ENCODE measurements around the gene EPM2A. TPM values are rescaled to one million over a fixed set of nuclear protein-coding genes. Genes with fewer than 3 reads are reported as not detected.

The EPM2A gene
- total and polyA plus RNA-seq, 2 of the 4 experiments (the other 2 are of a cell fraction) = 2.1 to 4.5 TPM

GRCh38 chr6:145603991-145604390 lies 131.3 kb downstream of the EPM2A start:
- ATAC-seq (ENCODE audit: low read depth) = no peak
- Histone ChIP-seq H3K4me3 (ENCODE audit: insufficient read depth, low read depth, low read length) (no peak overlapping the region), H3K27me3 (ENCODE audit: control insufficient read depth, insufficient read depth, low read length) (no peaks in the 10 kb centered on the region), H3K9me1 (ENCODE audit: insufficient read depth, low read length) (no peaks in the 10 kb centered on the region), H3K9me3 (ENCODE audit: control insufficient read depth, insufficient read depth, low read length) (no peaks in the 10 kb centered on the region), H3K23ac (ENCODE audit: low read depth, low read length) (no peak overlapping the region), H2BK5ac (ENCODE audit: low read depth, low read length, poor library complexity, severe bottlenecking) (no peak overlapping the region), H3K36me3 (ENCODE audit: control insufficient read depth, insufficient read depth, low read length) (no peaks in the 10 kb centered on the region), H3K4ac (ENCODE audit: low read depth, low read length) (no peak overlapping the region), H4K8ac (ENCODE audit: low read depth in 2 of 2, low read length in 2 of 2) (no peak overlapping the region), H4K5ac (ENCODE audit: low read depth, low read length) (no peak overlapping the region), H3K56ac (ENCODE audit: extremely low read depth, insufficient read depth, low read length) (no peak overlapping the region), H3K4me2 (ENCODE audit: low read depth, low read length) (no peak overlapping the region), H3K79me1 (ENCODE audit: low read depth in 1 of 2, low read length in 2 of 2) (no peaks in the 10 kb centered on the region), H2BK120ac (ENCODE audit: low read depth, low read length) (no peak overlapping the region), H2AFZ (replicated peaks; ENCODE audit: low read length, poor library complexity) (no peak overlapping the region), H3K18ac (ENCODE audit: low read depth, low read length) (no peak overlapping the region), H3K4me1 (ENCODE audit: control insufficient read depth, insufficient read depth, low read length) (no peaks in the 10 kb centered on the region), H2BK15ac (ENCODE audit: low read depth, low read length) (no peak overlapping the region), H2AK5ac (ENCODE audit: low read depth, low read length) (no peak overlapping the region), H4K20me1 (ENCODE audit: insufficient read depth, low read length) (no peaks in the 10 kb centered on the region), H4K91ac (ENCODE audit: insufficient read depth, low read depth, low read length) (no peak overlapping the region), H2AK9ac (replicated peaks; ENCODE audit: low read depth, low read length, poor library complexity) (no peak overlapping the region), H3K14ac (replicated peaks; ENCODE audit: low read depth, low read length) (no peak overlapping the region), H3K27ac (ENCODE audit: insufficient read depth, low read length) (no peak overlapping the region), H3K9ac (ENCODE audit: low read depth, low read length) (no peak overlapping the region), H2BK20ac (ENCODE audit: low read depth, low read length) (no peak overlapping the region)
- DNase-seq = no peak
- POLR2A ChIA-PET (ENCODE audit: unreplicated experiment) = no interaction called here
- intact Hi-C loops (cut with micrococcal nuclease) (no loop called here), in situ Hi-C loops (cut with MboI; ENCODE audit: low sequenced_read_pairs) (no loop called here), dilution Hi-C loops (cut with HindIII; ENCODE audit: low sequenced_read_pairs, unreplicated experiment) (no loop called here)
- CTCF ChIA-PET = no interaction called here
- WGBS, 2 experiments (ENCODE audit: extremely low coverage in 2 of 2, insufficient read length in 1 of 2) = no CpG with 5 or more reads among the region's 1 CpG
- BruUV-seq (replicated peaks) = no TSS peak
- TF ChIP-seq NFE2L2 (IDR thresholded peaks at IDR 0.05; ENCODE audit: low read depth, low read length) (no peak), POLR2A (IDR thresholded peaks at IDR 0.05; ENCODE audit: low read depth, low read length) (no peak), RAD21 (IDR thresholded peaks at IDR 0.05; ENCODE audit: low read length) (no peak), RCOR1 (IDR thresholded peaks at IDR 0.05; ENCODE audit: insufficient replicate concordance, low read length) (no peak), CHD1 (IDR thresholded peaks at IDR 0.05; ENCODE audit: low read depth, low read length) (no peak), RFX5 (IDR thresholded peaks at IDR 0.05; ENCODE audit: low read depth, low read length) (no peak), BHLHE40 (IDR thresholded peaks at IDR 0.05; ENCODE audit: low read depth, low read length) (no peak), CEBPB (IDR thresholded peaks at IDR 0.05; ENCODE audit: low read depth, low read length) (no peak), MAFK (IDR thresholded peaks at IDR 0.05; ENCODE audit: low read depth, low read length) (no peak), MAZ (IDR thresholded peaks at IDR 0.05; ENCODE audit: borderline replicate concordance, low read depth, low read length) (no peak), MXI1 (IDR thresholded peaks at IDR 0.05; ENCODE audit: borderline replicate concordance, low read depth, low read length) (no peak), SMC3 (IDR thresholded peaks at IDR 0.05; ENCODE audit: low read depth, low read length) (no peak), FOS (IDR thresholded peaks at IDR 0.05; ENCODE audit: low read depth, low read length) (no peak), ELK1 (IDR thresholded peaks at IDR 0.05; ENCODE audit: borderline replicate concordance, low read depth, low read length) (no peak)
- TF ChIP-seq, protein P1, sequence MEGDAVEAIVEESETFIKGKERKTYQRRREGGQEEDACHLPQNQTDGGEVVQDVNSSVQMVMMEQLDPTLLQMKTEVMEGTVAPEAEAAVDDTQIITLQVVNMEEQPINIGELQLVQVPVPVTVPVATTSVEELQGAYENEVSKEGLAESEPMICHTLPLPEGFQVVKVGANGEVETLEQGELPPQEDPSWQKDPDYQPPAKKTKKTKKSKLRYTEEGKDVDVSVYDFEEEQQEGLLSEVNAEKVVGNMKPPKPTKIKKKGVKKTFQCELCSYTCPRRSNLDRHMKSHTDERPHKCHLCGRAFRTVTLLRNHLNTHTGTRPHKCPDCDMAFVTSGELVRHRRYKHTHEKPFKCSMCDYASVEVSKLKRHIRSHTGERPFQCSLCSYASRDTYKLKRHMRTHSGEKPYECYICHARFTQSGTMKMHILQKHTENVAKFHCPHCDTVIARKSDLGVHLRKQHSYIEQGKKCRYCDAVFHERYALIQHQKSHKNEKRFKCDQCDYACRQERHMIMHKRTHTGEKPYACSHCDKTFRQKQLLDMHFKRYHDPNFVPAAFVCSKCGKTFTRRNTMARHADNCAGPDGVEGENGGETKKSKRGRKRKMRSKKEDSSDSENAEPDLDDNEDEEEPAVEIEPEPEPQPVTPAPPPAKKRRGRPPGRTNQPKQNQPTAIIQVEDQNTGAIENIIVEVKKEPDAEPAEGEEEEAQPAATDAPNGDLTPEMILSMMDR (conservative IDR thresholded peaks at IDR 0.05; ENCODE audit: low read depth, low read length) = no peak
- TF ChIP-seq, protein P2, sequence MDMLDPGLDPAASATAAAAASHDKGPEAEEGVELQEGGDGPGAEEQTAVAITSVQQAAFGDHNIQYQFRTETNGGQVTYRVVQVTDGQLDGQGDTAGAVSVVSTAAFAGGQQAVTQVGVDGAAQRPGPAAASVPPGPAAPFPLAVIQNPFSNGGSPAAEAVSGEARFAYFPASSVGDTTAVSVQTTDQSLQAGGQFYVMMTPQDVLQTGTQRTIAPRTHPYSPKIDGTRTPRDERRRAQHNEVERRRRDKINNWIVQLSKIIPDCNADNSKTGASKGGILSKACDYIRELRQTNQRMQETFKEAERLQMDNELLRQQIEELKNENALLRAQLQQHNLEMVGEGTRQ (IDR thresholded peaks at IDR 0.05; ENCODE audit: low read depth, low read length) = no peak
